Upper lobe of right lung (tissue), 1 donor: ENCODE measurements around the gene PROSER3. TPM values are rescaled to one million over a fixed set of nuclear protein-coding genes. Genes with fewer than 3 reads are reported as not detected.

Experiments
- ATAC-seq: fragments of 200-7000 bp; cut with Tn5 transposase; one replicate; pipeline ENCODE4 v1.9.1; 2020; ENCODE audit warnings: mild to moderate bottlenecking, moderate library complexity
- DNase-seq: peaks from one replicate; pipeline ENCODE4 v3.0.0-alpha.2; 2020
- H3K27ac ChIP-seq: fragments of 200-600 bp; one replicate; pipeline ENCODE4 v1.8.0; 2022
- H3K27me3 ChIP-seq: fragments of 200-600 bp; one replicate; pipeline ENCODE4 v1.8.0; 2022; ENCODE audit warnings: mild to moderate bottlenecking
- H3K36me3 ChIP-seq: fragments of 200-600 bp; one replicate; pipeline ENCODE4 v1.8.0; 2022
- H3K4me1 ChIP-seq: fragments of 200-600 bp; one replicate; pipeline ENCODE4 v1.8.0; 2022
- H3K4me3 ChIP-seq: fragments of 200-600 bp; one replicate; pipeline ENCODE4 v1.8.0; 2022; ENCODE audit warnings: mild to moderate bottlenecking
- H3K9me3 ChIP-seq: fragments of 200-600 bp; one replicate; pipeline ENCODE4 v1.8.0; 2022
- intact Hi-C: fragments of 100-400 bp; cut with DNase I; formaldehyde crosslinking; loops from one replicate; pipeline ENCODE4 v1.11.0; 2022
- total RNA-seq: library from RNA; stranded (reverse); fragmentation: NEBNext Ultra II Directional; extraction: Animal tissue kit (Norgen Biotek cat#: 25700); gene quantifications from one replicate; pipeline ENCODE4 v1.2.1, GENCODE V29; 2021
- TF ChIP-seq, protein P1 (sequence below): fragments of 200-600 bp; IDR thresholded peaks from one replicate; pipeline ENCODE4 v1.8.0; 2022; ENCODE audit warnings: antibody characterized with exemption
- donor health status: DM: no; HTN: yes; CAD: no; lungs with severe emphysema.

PROSER3 gene
- total RNA-seq, 1 donor from 2014 or later: 18.2 TPM

DNA sequence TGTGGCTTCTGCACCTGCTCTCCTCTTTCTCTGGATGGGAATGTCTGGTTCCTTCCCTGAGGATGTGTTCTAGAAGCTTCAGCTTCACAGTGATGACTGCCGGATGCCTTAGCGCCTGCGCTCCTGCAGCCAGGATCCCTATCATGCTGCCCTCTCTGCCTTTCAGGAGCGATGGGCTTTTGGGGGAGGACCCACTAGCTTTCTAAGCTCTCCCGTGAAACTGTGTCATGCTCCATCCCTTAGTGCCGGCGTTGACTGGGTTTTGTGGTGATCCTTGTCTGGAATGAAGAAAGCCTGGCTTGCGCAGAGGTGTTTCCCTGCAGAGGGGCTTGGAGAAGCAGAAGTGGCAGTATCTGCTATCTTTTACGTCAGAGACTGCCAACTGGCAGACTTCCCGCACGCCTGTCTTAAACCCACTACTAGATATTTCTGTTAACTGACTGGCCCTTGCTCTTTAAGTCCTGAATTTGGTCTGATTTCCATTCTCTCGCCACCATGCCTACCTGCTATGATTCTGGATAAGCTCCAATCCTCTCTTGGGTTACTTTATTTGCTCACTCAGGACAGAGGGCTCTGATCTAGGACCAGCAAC, 44.0 kb upstream of the PROSER3 start:
- Histone ChIP-seq H3K4me3 (no peak overlapping the region), H3K27ac (no peak overlapping the region), H3K36me3 (no peaks in the 10 kb centered on the region), H3K9me3 (no peaks in the 10 kb centered on the region), H3K4me1 (peaks cover 18% of the 10 kb centered on the region), H3K27me3 (no peaks in the 10 kb centered on the region)
- intact Hi-C loops: no loop called here
- no peak for DNase-seq
- ATAC-seq: no peak
- TF ChIP-seq, protein P1, sequence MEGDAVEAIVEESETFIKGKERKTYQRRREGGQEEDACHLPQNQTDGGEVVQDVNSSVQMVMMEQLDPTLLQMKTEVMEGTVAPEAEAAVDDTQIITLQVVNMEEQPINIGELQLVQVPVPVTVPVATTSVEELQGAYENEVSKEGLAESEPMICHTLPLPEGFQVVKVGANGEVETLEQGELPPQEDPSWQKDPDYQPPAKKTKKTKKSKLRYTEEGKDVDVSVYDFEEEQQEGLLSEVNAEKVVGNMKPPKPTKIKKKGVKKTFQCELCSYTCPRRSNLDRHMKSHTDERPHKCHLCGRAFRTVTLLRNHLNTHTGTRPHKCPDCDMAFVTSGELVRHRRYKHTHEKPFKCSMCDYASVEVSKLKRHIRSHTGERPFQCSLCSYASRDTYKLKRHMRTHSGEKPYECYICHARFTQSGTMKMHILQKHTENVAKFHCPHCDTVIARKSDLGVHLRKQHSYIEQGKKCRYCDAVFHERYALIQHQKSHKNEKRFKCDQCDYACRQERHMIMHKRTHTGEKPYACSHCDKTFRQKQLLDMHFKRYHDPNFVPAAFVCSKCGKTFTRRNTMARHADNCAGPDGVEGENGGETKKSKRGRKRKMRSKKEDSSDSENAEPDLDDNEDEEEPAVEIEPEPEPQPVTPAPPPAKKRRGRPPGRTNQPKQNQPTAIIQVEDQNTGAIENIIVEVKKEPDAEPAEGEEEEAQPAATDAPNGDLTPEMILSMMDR: no peak

DNA sequence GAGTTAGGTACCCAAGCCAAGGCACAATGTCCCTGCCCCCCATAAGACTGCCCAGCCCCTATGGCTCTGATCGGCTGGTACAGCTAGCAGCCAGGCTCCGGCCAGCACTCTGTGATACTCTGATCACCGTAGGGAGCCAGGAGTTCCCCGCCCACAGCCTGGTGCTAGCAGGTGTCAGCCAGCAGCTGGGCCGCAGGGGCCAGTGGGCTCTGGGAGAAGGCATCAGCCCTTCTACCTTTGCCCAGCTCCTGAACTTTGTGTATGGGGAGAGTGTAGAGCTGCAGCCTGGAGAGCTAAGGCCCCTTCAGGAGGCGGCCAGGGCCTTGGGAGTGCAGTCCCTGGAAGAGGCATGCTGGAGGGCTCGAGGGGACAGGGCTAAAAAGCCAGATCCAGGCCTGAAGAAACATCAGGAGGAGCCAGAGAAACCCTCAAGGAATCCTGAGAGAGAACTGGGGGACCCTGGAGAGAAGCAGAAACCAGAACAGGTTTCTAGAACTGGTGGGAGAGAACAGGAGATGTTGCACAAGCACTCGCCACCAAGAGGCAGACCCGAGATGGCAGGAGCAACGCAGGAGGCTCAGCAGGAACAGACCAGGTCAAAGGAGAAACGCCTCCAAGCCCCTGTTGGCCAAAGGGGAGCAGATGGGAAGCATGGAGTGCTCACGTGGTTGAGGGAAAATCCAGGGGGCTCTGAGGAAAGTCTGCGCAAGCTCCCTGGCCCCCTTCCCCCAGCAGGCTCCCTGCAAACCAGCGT, 43.2 kb upstream of the PROSER3 start:
- no peaks in the 10 kb centered on the region for H3K27me3 ChIP-seq
- no peak for DNase-seq
- intact Hi-C loops: no loop called here
- ATAC-seq: no peak
- no peak overlapping the region for H3K4me3 ChIP-seq
- H3K4me1 ChIP-seq: peaks cover 24% of the 10 kb centered on the region
- no peaks in the 10 kb centered on the region for H3K9me3 ChIP-seq
- no peak overlapping the region for H3K27ac ChIP-seq
- no peaks in the 10 kb centered on the region for H3K36me3 ChIP-seq
- TF ChIP-seq, protein P1: no peak

DNA sequence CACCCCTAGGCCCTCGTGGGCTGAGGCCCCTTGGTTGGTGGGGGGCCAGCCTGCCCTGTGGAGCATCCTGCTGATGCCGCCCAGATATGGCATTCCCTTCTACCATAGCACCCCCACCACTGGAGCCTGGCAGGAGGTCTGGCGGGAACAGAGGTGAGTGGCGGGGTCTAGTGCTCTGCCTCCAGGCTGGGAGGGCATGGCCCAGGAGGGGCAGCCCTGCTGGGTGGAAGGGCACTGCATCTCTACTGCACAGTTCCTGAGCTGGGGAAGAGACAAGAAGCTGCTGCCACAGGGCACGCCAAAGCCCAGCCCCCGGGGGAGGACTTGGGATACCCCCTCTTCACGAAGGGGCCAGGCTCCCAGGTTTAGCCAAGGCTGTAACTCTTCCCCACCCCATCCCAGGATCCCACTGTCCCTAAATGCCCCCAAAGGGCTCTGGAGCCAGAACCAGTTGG, 42.6 kb upstream of the PROSER3 start:
- intact Hi-C loops: no loop called here
- H3K27ac ChIP-seq: peak overlapping the region; percentile 85
- no peaks in the 10 kb centered on the region for H3K9me3 ChIP-seq
- H3K4me1 ChIP-seq: peaks cover 24% of the 10 kb centered on the region
- no peak for DNase-seq
- no peaks in the 10 kb centered on the region for H3K27me3 ChIP-seq
- TF ChIP-seq, protein P1: no peak
- no peak overlapping the region for H3K4me3 ChIP-seq
- peaks cover 5% of the 10 kb centered on the region for H3K36me3 ChIP-seq
- no peak for ATAC-seq

DNA sequence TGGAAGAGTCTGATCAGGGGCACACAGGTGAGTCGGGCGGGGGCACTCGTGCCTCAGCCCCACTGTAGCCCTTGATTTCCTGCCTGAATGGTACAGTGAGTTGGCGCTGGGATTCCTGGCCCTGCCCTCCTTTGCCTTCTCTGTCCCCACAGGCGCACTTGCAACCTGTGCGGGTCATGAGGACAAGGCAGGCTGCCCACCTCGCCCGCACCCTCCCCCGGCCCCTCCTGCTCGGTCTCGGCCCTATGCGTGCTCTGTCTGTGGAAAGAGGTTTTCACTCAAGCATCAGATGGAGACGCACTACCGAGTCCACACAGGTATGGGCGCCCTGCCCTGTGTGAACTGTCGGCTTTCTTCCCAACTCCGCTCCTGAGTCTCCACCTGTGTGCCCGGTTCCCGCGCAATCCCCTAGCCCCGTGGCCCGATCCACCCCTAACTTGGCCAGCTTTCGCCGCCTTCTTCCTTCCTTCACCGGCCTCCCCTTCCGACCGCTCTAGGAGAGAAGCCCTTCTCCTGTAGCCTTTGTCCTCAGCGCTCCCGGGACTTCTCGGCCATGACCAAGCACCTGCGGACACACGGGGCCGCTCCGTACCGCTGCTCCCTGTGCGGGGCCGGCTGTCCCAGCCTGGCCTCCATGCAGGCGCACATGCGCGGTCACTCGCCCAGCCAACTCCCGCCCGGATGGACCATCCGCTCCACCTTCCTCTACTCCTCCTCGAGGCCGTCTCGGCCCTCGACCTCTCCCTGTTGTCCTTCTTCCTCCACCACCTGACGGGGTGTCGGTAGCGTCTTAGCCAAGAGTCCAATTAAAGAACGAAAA, 41.8 kb upstream of the PROSER3 start:
- ATAC-seq: peak; percentile 39
- H3K4me1 ChIP-seq: peaks cover 24% of the 10 kb centered on the region
- peaks cover 10% of the 10 kb centered on the region for H3K36me3 ChIP-seq
- H3K27me3 ChIP-seq: no peaks in the 10 kb centered on the region
- H3K4me3 ChIP-seq: peak overlapping the region; percentile 94
- H3K27ac ChIP-seq: peak overlapping the region; percentile 85
- intact Hi-C loops: no loop called here
- DNase-seq: peak; percentile 88
- TF ChIP-seq, protein P1: no peak
- H3K9me3 ChIP-seq: no peaks in the 10 kb centered on the region

DNA sequence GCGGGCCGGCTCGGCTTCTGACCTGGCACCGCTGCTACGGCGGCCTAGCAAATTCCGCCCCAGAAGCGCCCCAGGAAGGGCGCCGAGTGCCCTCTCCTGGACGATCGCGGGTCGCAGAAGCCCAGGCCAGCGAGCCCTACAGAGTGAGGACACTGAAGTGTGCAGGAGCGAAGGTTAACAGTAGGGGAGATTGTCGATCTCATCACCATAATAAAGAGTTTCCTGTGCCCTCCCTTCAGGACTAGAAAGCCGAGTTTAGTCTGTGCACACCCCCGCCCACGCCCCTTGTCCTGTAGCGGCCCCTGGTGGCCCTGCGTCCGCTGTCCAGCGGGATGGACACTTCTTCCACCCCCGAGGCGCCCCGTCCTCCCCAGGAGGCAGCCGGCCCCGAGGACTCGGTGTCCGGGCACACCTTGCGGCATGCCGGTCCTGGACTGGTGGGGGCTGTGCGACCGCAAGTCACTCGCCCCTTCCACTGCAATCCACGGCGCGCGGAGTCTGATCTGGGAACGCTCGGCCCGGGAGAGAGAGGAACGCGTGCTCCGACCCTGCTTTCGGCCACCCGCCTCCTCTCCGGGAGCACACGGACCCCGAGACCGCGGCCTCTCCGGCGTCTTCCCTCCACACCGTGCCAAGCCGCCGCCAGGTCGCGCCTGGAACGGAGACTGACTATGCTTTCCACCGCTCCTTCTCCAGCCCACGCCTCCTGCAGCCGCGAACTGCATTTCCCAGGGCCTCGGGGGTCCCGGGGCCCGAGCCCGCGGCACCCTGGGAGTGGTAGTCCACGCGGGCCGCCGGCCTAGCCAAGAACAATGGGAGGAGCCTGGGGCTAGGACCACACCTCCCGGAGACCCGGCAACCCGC, 40.9 kb upstream of the PROSER3 start:
- DNase-seq (peak; percentile 98), ATAC-seq (peak; percentile 93)
- H3K9me3 ChIP-seq: no peaks in the 10 kb centered on the region
- H3K4me1 ChIP-seq: peaks cover 24% of the 10 kb centered on the region
- peaks cover 18% of the 10 kb centered on the region for H3K36me3 ChIP-seq
- peak overlapping the region; percentile 94 for H3K4me3 ChIP-seq
- intact Hi-C loops: no loop called here
- TF ChIP-seq, protein P1: peak; percentile 83
- peak overlapping the region; percentile 85 for H3K27ac ChIP-seq
- no peaks in the 10 kb centered on the region for H3K27me3 ChIP-seq
